Gastrocnemius medialis (tissue), 4 donors: ENCODE measurements around the gene NBPF26.
"Not testable (repeated sequence)": the region's sequence is repeated elsewhere in the genome, so short reads cannot be mapped to it uniquely, and the experiment has no call there.

Source experiments
- POLR2A ChIP-seq, 2 donors: fragments of 450-650 bp; IDR thresholded peaks; one replicate each; pipeline ENCODE4 v1.6.1; 2017; ENCODE audit warnings: antibody characterized with exemption in 2 of 2, mild to moderate bottlenecking in 2 of 2, moderate library complexity in 2 of 2
- TF ChIP-seq, protein P1 (sequence below), 5 experiments: fragments of 450-650 bp in 3 of 5; fragments of 200-600 bp in 2 of 5; sonication (generic) in 2 of 5; IDR thresholded peaks in 4 of 5; conservative IDR thresholded peaks in 1 of 5; 1 replicate in 4 of 5; 2 replicates in 1 of 5; pipeline ENCODE4 v1.5.1; 2016 to 2019; ENCODE audit warnings: antibody characterized with exemption in 5 of 5, mild to moderate bottlenecking in 3 of 5, moderate library complexity in 3 of 5

DNA sequence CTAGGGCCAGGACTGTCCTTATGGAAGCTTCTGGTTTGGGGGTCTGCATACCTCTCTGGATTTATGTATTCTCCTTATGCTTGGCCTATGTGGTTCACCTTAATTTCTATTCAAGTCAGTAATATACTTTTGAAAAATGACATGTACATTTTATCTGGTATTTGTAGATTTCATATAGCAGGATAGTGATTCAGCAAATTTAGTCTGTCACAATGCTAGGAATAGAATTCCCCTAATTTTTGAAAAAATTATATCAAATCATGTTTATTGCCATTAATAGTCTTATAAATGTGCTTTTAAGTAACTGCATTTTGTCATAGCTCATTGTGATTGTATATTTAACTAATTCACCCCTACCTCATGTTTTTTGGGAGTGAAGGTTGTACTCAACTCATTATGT lies 158.2 kb downstream of the NBPF26 start:
- TF ChIP-seq, protein P1, sequence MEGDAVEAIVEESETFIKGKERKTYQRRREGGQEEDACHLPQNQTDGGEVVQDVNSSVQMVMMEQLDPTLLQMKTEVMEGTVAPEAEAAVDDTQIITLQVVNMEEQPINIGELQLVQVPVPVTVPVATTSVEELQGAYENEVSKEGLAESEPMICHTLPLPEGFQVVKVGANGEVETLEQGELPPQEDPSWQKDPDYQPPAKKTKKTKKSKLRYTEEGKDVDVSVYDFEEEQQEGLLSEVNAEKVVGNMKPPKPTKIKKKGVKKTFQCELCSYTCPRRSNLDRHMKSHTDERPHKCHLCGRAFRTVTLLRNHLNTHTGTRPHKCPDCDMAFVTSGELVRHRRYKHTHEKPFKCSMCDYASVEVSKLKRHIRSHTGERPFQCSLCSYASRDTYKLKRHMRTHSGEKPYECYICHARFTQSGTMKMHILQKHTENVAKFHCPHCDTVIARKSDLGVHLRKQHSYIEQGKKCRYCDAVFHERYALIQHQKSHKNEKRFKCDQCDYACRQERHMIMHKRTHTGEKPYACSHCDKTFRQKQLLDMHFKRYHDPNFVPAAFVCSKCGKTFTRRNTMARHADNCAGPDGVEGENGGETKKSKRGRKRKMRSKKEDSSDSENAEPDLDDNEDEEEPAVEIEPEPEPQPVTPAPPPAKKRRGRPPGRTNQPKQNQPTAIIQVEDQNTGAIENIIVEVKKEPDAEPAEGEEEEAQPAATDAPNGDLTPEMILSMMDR (IDR thresholded peaks at IDR 0.05 in 4 of 5, conservative IDR thresholded peaks at IDR 0.05 in 1 of 5): not testable (repeated sequence)
- not testable (repeated sequence) for TF ChIP-seq POLR2A (IDR thresholded peaks at IDR 0.05)
